ENCODE measurements around the gene LILRB5. TPM values are rescaled to one million over a fixed set of nuclear protein-coding genes. Genes with fewer than 3 reads are reported as not detected.

The LILRB5 gene
- total and polyA plus RNA-seq, 2 of the 8 experiments (the other 6 are each of a cell fraction or from before 2014, with no cell fraction given), result 0.05 TPM; not detected in 1

DNA sequence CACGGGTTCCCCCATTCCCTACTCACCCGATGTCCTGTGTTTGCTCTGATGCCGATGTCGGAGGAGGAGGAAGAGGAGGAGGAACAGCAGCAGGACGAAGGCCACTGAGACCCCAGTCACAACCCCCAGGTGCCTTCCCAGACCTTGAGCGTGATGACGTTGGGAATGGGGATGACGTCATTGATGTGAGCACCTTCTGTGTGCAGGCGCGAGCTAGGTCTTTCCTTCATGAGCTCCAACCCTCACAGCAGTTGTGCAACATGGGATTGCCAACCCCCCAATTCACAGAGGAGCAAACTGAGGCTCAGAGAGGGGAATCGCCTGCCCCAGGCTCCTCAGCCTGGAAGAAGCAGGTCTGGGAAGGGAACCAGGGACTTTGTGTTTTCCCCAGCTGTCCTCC, 4.2 kb downstream of the LILRB5 start:
- Histone ChIP-seq H3K14ac (ENCODE audit: insufficient read length) (no peak overlapping the region), H2BK20ac (ENCODE audit: low read length) (no peak overlapping the region), H2BK15ac (ENCODE audit: low read length) (no peak overlapping the region), H3K23me2 (ENCODE audit: low read depth, low read length) (no peaks in the 10 kb centered on the region), H3K18ac (ENCODE audit: extremely low read depth, low read length) (no peak overlapping the region), H3K27ac (ENCODE audit: low read depth, low read length) (no peak overlapping the region), H2AK5ac (ENCODE audit: low read depth, low read length) (no peak overlapping the region), H3K36me3 (ENCODE audit: control insufficient read depth in 2 of 4, insufficient read depth in 4 of 4, low read length in 3 of 4) (no peaks in the 10 kb centered on the region), H4K91ac (replicated peaks; ENCODE audit: insufficient read length, low read length) (no peak overlapping the region), H3K79me2 (ENCODE audit: control insufficient read depth in 1 of 2, insufficient read depth in 2 of 2, low read length in 2 of 2) (no peaks in the 10 kb centered on the region), H3K4me1 (replicated peaks in 1 of 4; ENCODE audit: control insufficient read depth in 3 of 4, insufficient read depth in 4 of 4, low read length in 3 of 4) (peaks cover 0 to 13% (median 1%) of the 10 kb centered on the region in 4 experiments; a peak in 4 of 7 replicates), H3K4me2 (ENCODE audit: insufficient read depth in 1 of 2, low read depth in 2 of 2, low read length in 2 of 2) (no peak overlapping the region), H4K5ac (ENCODE audit: insufficient read length, low read depth, low read length) (no peak overlapping the region), H4K8ac (ENCODE audit: extremely low read depth, insufficient read depth, low read length) (no peak overlapping the region), H3K9ac (replicated peaks in 1 of 4; ENCODE audit: extremely low read depth in 1 of 4, low read depth in 3 of 4, low read length in 3 of 4) (no peak overlapping the region), H3K27me3 (replicated peaks in 1 of 4; ENCODE audit: control insufficient read depth in 3 of 4, extremely low read depth in 1 of 4, insufficient read depth in 3 of 4, low read length in 3 of 4) (no peaks in the 10 kb centered on the region; a peak in 1 of 7 replicates), H3K4ac (replicated peaks; ENCODE audit: insufficient read length, low read depth, low read length) (no peak overlapping the region), H2BK5ac (ENCODE audit: low read depth, low read length) (no peak overlapping the region), H3K4me3 (ENCODE audit: extremely low read depth in 1 of 4, insufficient read depth in 2 of 4, low read depth in 3 of 4, low read length in 4 of 4) (no peak overlapping the region), H2BK120ac (replicated peaks; ENCODE audit: low read depth, low read length) (no peak overlapping the region), H3K79me1 (ENCODE audit: low read depth, low read length) (no peaks in the 10 kb centered on the region), H4K20me1 (replicated peaks in 1 of 2; ENCODE audit: control insufficient read depth in 1 of 2, insufficient read depth in 2 of 2, low read length in 2 of 2) (no peaks in the 10 kb centered on the region), H3K9me3 (ENCODE audit: insufficient read depth in 2 of 2, low read depth in 1 of 2, low read length in 1 of 2) (no peaks in the 10 kb centered on the region), H2BK12ac (ENCODE audit: low read depth, low read length) (peak overlapping the region; percentile 80; the same call in 1 of the 2 replicates), H3K23ac (ENCODE audit: insufficient read length) (no peak overlapping the region), H3K56ac (replicated peaks; ENCODE audit: insufficient read length, low read depth, low read length) (no peak overlapping the region), H2AFZ (ENCODE audit: low read length) (no peak overlapping the region)
- DNase-seq (ENCODE audit: low read depth in 1 of 2, low spot score in 2 of 2), result no peak
- 93% methylated on average over 11 of the region's 11 CpGs; no CpG with 5 or more reads in 1 of the 2 experiments for WGBS, 2 experiments (ENCODE audit: extremely low coverage in 1 of 2, insufficient coverage in 1 of 2, insufficient read length in 1 of 2, insufficient replicate concordance in 2 of 2, low coverage in 1 of 2, low lambda C conversion rate in 2 of 2, missing lambda C conversion rate in 1 of 2)
- ChIA-PET POLR2A (ENCODE audit: partially characterized antibody) (interaction anchor here (1.0 to 2.2 kb wide), 3 partner anchors 48 to 83 kb away, joined by 3 to 9 read pairs (median 4); no protein-coding TSS in a partner anchor), CTCF (ENCODE audit: partially characterized antibody) (interaction anchor here (1.1 kb wide), 2 partner anchors 13 to 87 kb away, joined by 3 to 8 read pairs; no protein-coding TSS in a partner anchor)
- FAIRE-seq, result no peak
- TF ChIP-seq ZNF274 (IDR thresholded peaks at IDR 0.05; ENCODE audit: borderline replicate concordance, extremely low read depth, low read length) (no peak), CHD2 (IDR thresholded peaks at IDR 0.05; ENCODE audit: low read length) (no peak), GTF2F1 (IDR thresholded peaks at IDR 0.05; ENCODE audit: borderline replicate concordance, low read depth, low read length) (no peak), SAP30 (IDR thresholded peaks at IDR 0.05; ENCODE audit: insufficient read depth, insufficient replicate concordance, low read length) (no peak), ASH2L (IDR thresholded peaks at IDR 0.05; ENCODE audit: low read length) (no peak), HDAC6 (IDR thresholded peaks at IDR 0.05; ENCODE audit: low read depth, low read length) (no peak), SUZ12 (IDR thresholded peaks at IDR 0.05; ENCODE audit: low read length) (no peak), CBX5 (IDR thresholded peaks at IDR 0.05; ENCODE audit: low read depth, low read length) (no peak), TAF1 (IDR thresholded peaks at IDR 0.05; ENCODE audit: low read depth, low read length) (no peak)
- TF ChIP-seq, protein P1, sequence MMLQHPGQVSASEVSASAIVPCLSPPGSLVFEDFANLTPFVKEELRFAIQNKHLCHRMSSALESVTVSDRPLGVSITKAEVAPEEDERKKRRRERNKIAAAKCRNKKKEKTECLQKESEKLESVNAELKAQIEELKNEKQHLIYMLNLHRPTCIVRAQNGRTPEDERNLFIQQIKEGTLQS (IDR thresholded peaks at IDR 0.05; ENCODE audit: insufficient read depth, low read depth, low read length), result no peak
- TF ChIP-seq, protein P2, sequence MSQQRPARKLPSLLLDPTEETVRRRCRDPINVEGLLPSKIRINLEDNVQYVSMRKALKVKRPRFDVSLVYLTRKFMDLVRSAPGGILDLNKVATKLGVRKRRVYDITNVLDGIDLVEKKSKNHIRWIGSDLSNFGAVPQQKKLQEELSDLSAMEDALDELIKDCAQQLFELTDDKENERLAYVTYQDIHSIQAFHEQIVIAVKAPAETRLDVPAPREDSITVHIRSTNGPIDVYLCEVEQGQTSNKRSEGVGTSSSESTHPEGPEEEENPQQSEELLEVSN (IDR thresholded peaks at IDR 0.05), result no peak
- TF ChIP-seq, protein P3, sequence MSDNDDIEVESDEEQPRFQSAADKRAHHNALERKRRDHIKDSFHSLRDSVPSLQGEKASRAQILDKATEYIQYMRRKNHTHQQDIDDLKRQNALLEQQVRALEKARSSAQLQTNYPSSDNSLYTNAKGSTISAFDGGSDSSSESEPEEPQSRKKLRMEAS (IDR thresholded peaks at IDR 0.05), result no peak

Measured in H1 (cell line).